OCI-LY1 (cell line): ENCODE results near the gene RAI1.

Source experiments
- EZH2 ChIP-seq: fragments of 200-600 bp; sonication (generic), shearing (Covaris generic); IDR thresholded peaks from 2 replicates; pipeline ENCODE4 v1.8.0; 2017; ENCODE audit warnings: borderline replicate concordance, mixed run types, mild to moderate bottlenecking, antibody characterized with exemption, low read length, moderate library complexity, mixed read lengths
- TF ChIP-seq, protein P1 (sequence below): fragments of 200-600 bp; sonication (generic), shearing (Covaris generic); IDR thresholded peaks from 2 replicates; pipeline ENCODE4 v1.5.1; 2017; ENCODE audit warnings: mild to moderate bottlenecking, antibody characterized with exemption, low read length, moderate library complexity, mixed read lengths

DNA sequence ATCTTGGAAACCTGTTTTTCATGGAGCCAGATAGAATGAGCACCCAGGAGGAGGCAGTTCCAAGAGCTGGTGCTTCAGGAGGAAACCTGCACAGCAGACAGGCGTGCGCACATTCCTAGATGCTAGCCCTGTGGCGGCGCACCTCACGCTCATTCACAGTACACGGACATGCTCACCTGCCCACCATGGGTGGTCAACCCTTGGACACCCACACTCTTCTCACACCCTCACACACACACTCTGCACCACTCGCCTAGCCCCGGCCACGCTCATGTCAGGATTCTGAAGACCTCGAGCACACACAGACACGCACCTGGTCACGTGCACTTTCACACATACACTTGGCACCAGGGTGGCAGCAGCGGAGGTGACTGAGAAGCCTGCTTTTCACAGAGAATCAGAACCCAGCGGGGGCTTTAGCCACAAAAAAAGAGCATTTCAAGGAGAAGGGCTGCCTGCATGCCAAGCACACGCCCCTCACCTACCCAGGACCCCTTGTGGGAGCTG, 28.6 kb downstream of the RAI1 start:
- TF ChIP-seq, protein P1, sequence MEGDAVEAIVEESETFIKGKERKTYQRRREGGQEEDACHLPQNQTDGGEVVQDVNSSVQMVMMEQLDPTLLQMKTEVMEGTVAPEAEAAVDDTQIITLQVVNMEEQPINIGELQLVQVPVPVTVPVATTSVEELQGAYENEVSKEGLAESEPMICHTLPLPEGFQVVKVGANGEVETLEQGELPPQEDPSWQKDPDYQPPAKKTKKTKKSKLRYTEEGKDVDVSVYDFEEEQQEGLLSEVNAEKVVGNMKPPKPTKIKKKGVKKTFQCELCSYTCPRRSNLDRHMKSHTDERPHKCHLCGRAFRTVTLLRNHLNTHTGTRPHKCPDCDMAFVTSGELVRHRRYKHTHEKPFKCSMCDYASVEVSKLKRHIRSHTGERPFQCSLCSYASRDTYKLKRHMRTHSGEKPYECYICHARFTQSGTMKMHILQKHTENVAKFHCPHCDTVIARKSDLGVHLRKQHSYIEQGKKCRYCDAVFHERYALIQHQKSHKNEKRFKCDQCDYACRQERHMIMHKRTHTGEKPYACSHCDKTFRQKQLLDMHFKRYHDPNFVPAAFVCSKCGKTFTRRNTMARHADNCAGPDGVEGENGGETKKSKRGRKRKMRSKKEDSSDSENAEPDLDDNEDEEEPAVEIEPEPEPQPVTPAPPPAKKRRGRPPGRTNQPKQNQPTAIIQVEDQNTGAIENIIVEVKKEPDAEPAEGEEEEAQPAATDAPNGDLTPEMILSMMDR = no peak
- TF ChIP-seq EZH2 = no peak
